Measurements from ENCODE around the gene MRPS6.
A peak's percentile ranks its signal among the peaks of the same experiment; 100 is the strongest.

The MRPS6 gene

GRCh38 chr21:34123609-34124008 lies 50.2 kb downstream of the MRPS6 start:
- Histone ChIP-seq H3K9me3 (ENCODE audit: control extremely low read depth in 1 of 5, control insufficient read depth in 4 of 5, insufficient read depth in 2 of 5, low read depth in 1 of 5, low read length in 4 of 5) (no peaks in the 10 kb centered on the region), H3K4me1 (ENCODE audit: control extremely low read depth in 1 of 4, control insufficient read depth in 4 of 4, insufficient read depth in 4 of 4, low read length in 3 of 4) (no peaks in the 10 kb centered on the region), H3K27ac (ENCODE audit: insufficient read depth in 1 of 2, low read depth in 1 of 2, low read length in 2 of 2, poor library complexity in 1 of 2, severe bottlenecking in 2 of 2) (no peak overlapping the region), H3K36me3 (ENCODE audit: control insufficient read depth in 4 of 4, insufficient read depth in 4 of 4, low read length in 3 of 4) (peaks cover 2 to 26% (median 23%) of the 10 kb centered on the region in 4 experiments), H3K27me3 (replicated peaks in 2 of 5; ENCODE audit: control insufficient read depth in 4 of 5, insufficient read depth in 5 of 5, low read length in 4 of 5) (no peaks in the 10 kb centered on the region), H3K4me3 (ENCODE audit: control insufficient read depth in 1 of 7, extremely low read depth in 1 of 7, insufficient read depth in 4 of 7, low read depth in 2 of 7, low read length in 6 of 7) (no peak overlapping the region)
- POLR2A ChIA-PET, result no interaction called here
- 97% methylated on average over 7 of the region's 8 CpGs for whole genome bisulfite sequencing (ENCODE audit: insufficient coverage)
- CTCF ChIA-PET, result interaction anchor here (0.6 kb wide), 1 partner anchor 25 kb away, joined by 3 read pairs; no protein-coding TSS in a partner anchor
- no peak for DNase-seq

GRCh38 chr21:34126269-34126668 lies 52.9 kb downstream of the MRPS6 start:
- H3K9me3 ChIP-seq (ENCODE audit: control extremely low read depth in 1 of 5, control insufficient read depth in 4 of 5, insufficient read depth in 2 of 5, low read depth in 1 of 5, low read length in 4 of 5), result no peaks in the 10 kb centered on the region
- no peaks in the 10 kb centered on the region for H3K27me3 ChIP-seq (replicated peaks in 2 of 5; ENCODE audit: control insufficient read depth in 4 of 5, insufficient read depth in 5 of 5, low read length in 4 of 5)
- H3K27ac ChIP-seq (ENCODE audit: insufficient read depth in 1 of 2, low read depth in 1 of 2, low read length in 2 of 2, poor library complexity in 1 of 2, severe bottlenecking in 2 of 2), result no peak overlapping the region
- ChIA-PET CTCF (no interaction called here), POLR2A (no interaction called here)
- 98% methylated on average over 10 of the region's 10 CpGs for WGBS (ENCODE audit: insufficient coverage)
- peaks cover 0 to 2% (median 0%) of the 10 kb centered on the region in 4 experiments for H3K4me1 ChIP-seq (ENCODE audit: control extremely low read depth in 1 of 4, control insufficient read depth in 4 of 4, insufficient read depth in 4 of 4, low read length in 3 of 4)
- DNase-seq, result no peak
- H3K4me3 ChIP-seq (ENCODE audit: control insufficient read depth in 1 of 7, extremely low read depth in 1 of 7, insufficient read depth in 4 of 7, low read depth in 2 of 7, low read length in 6 of 7), result no peak overlapping the region
- peaks cover 2 to 34% (median 22%) of the 10 kb centered on the region in 4 experiments for H3K36me3 ChIP-seq (ENCODE audit: control insufficient read depth in 4 of 4, insufficient read depth in 4 of 4, low read length in 3 of 4)

GRCh38 chr21:34126691-34127090 lies 53.3 kb downstream of the MRPS6 start:
- Histone ChIP-seq H3K27ac (ENCODE audit: insufficient read depth in 1 of 2, low read depth in 1 of 2, low read length in 2 of 2, poor library complexity in 1 of 2, severe bottlenecking in 2 of 2) (no peak overlapping the region), H3K9me3 (ENCODE audit: control extremely low read depth in 1 of 5, control insufficient read depth in 4 of 5, insufficient read depth in 2 of 5, low read depth in 1 of 5, low read length in 4 of 5) (no peaks in the 10 kb centered on the region), H3K36me3 (ENCODE audit: control insufficient read depth in 4 of 4, insufficient read depth in 4 of 4, low read length in 3 of 4) (peaks cover 2 to 35% (median 22%) of the 10 kb centered on the region in 4 experiments), H3K27me3 (replicated peaks in 2 of 5; ENCODE audit: control insufficient read depth in 4 of 5, insufficient read depth in 5 of 5, low read length in 4 of 5) (no peaks in the 10 kb centered on the region), H3K4me3 (ENCODE audit: control insufficient read depth in 1 of 7, extremely low read depth in 1 of 7, insufficient read depth in 4 of 7, low read depth in 2 of 7, low read length in 6 of 7) (no peak overlapping the region), H3K4me1 (ENCODE audit: control extremely low read depth in 1 of 4, control insufficient read depth in 4 of 4, insufficient read depth in 4 of 4, low read length in 3 of 4) (peaks cover 0 to 2% (median 0%) of the 10 kb centered on the region in 4 experiments)
- WGBS (ENCODE audit: insufficient coverage), result 100% methylated on average over 5 of the region's 5 CpGs
- no peak for DNase-seq
- CTCF ChIA-PET, result no interaction called here
- POLR2A ChIA-PET, result no interaction called here

GRCh38 chr21:34128124-34128523 lies 54.7 kb downstream of the MRPS6 start:
- H3K27ac ChIP-seq (ENCODE audit: insufficient read depth in 1 of 2, low read depth in 1 of 2, low read length in 2 of 2, poor library complexity in 1 of 2, severe bottlenecking in 2 of 2), result no peak overlapping the region
- 93% methylated on average over 3 of the region's 6 CpGs for WGBS (ENCODE audit: insufficient coverage)
- H3K36me3 ChIP-seq (ENCODE audit: control insufficient read depth in 4 of 4, insufficient read depth in 4 of 4, low read length in 3 of 4), result peaks cover 2 to 41% (median 22%) of the 10 kb centered on the region in 4 experiments
- H3K4me1 ChIP-seq (ENCODE audit: control extremely low read depth in 1 of 4, control insufficient read depth in 4 of 4, insufficient read depth in 4 of 4, low read length in 3 of 4), result peaks cover 0 to 3% (median 1%) of the 10 kb centered on the region in 4 experiments
- H3K9me3 ChIP-seq (ENCODE audit: control extremely low read depth in 1 of 5, control insufficient read depth in 4 of 5, insufficient read depth in 2 of 5, low read depth in 1 of 5, low read length in 4 of 5), result no peaks in the 10 kb centered on the region
- no peak overlapping the region for H3K4me3 ChIP-seq (ENCODE audit: control insufficient read depth in 1 of 7, extremely low read depth in 1 of 7, insufficient read depth in 4 of 7, low read depth in 2 of 7, low read length in 6 of 7)
- H3K27me3 ChIP-seq (replicated peaks in 2 of 5; ENCODE audit: control insufficient read depth in 4 of 5, insufficient read depth in 5 of 5, low read length in 4 of 5), result no peaks in the 10 kb centered on the region
- ChIA-PET POLR2A (no interaction called here), CTCF (interaction anchor here (1.1 to 1.5 kb wide), 2 partner anchors 21 to 74 kb away, joined by 3 to 4 read pairs; no protein-coding TSS in a partner anchor)
- DNase-seq, result no peak

GRCh38 chr21:34128674-34129038 lies 55.3 kb downstream of the MRPS6 start:
- Histone ChIP-seq H3K9me3 (ENCODE audit: control extremely low read depth in 1 of 5, control insufficient read depth in 4 of 5, insufficient read depth in 2 of 5, low read depth in 1 of 5, low read length in 4 of 5) (no peaks in the 10 kb centered on the region), H3K27me3 (replicated peaks in 2 of 5; ENCODE audit: control insufficient read depth in 4 of 5, insufficient read depth in 5 of 5, low read length in 4 of 5) (no peaks in the 10 kb centered on the region), H3K36me3 (ENCODE audit: control insufficient read depth in 4 of 4, insufficient read depth in 4 of 4, low read length in 3 of 4) (peaks cover 2 to 41% (median 24%) of the 10 kb centered on the region in 4 experiments), H3K4me3 (ENCODE audit: control insufficient read depth in 1 of 7, extremely low read depth in 1 of 7, insufficient read depth in 4 of 7, low read depth in 2 of 7, low read length in 6 of 7) (no peak overlapping the region), H3K27ac (ENCODE audit: insufficient read depth in 1 of 2, low read depth in 1 of 2, low read length in 2 of 2, poor library complexity in 1 of 2, severe bottlenecking in 2 of 2) (no peak overlapping the region), H3K4me1 (ENCODE audit: control extremely low read depth in 1 of 4, control insufficient read depth in 4 of 4, insufficient read depth in 4 of 4, low read length in 3 of 4) (peaks cover 0 to 3% (median 1%) of the 10 kb centered on the region in 4 experiments)
- POLR2A ChIA-PET, result no interaction called here
- no CpG with 5 or more reads among the region's 3 CpGs for WGBS (ENCODE audit: insufficient coverage)
- CTCF ChIA-PET, result interaction anchor here (1.1 to 1.5 kb wide), 2 partner anchors 20 to 74 kb away, joined by 3 to 4 read pairs; no protein-coding TSS in a partner anchor
- no peak for DNase-seq

GRCh38 chr21:34129039-34129891 lies 55.9 kb downstream of the MRPS6 start:
- no peak overlapping the region for H3K4me3 ChIP-seq (ENCODE audit: control insufficient read depth in 1 of 7, extremely low read depth in 1 of 7, insufficient read depth in 4 of 7, low read depth in 2 of 7, low read length in 6 of 7)
- peaks cover 0 to 3% (median 1%) of the 10 kb centered on the region in 4 experiments for H3K4me1 ChIP-seq (ENCODE audit: control extremely low read depth in 1 of 4, control insufficient read depth in 4 of 4, insufficient read depth in 4 of 4, low read length in 3 of 4)
- ChIA-PET POLR2A (no interaction called here), CTCF (interaction anchor here (0.9 to 1.5 kb wide), 5 partner anchors 9 to 206 kb away, joined by 3 to 4 read pairs (median 3); no protein-coding TSS in a partner anchor)
- H3K36me3 ChIP-seq (ENCODE audit: control insufficient read depth in 4 of 4, insufficient read depth in 4 of 4, low read length in 3 of 4), result peaks cover 4 to 42% (median 26%) of the 10 kb centered on the region in 4 experiments
- peak; percentile 14 to 56 (median 47) for DNase-seq
- no peak overlapping the region for H3K27ac ChIP-seq (ENCODE audit: insufficient read depth in 1 of 2, low read depth in 1 of 2, low read length in 2 of 2, poor library complexity in 1 of 2, severe bottlenecking in 2 of 2)
- no peaks in the 10 kb centered on the region for H3K27me3 ChIP-seq (replicated peaks in 2 of 5; ENCODE audit: control insufficient read depth in 4 of 5, insufficient read depth in 5 of 5, low read length in 4 of 5)
- no peaks in the 10 kb centered on the region for H3K9me3 ChIP-seq (ENCODE audit: control extremely low read depth in 1 of 5, control insufficient read depth in 4 of 5, insufficient read depth in 2 of 5, low read depth in 1 of 5, low read length in 4 of 5)
- 74% methylated on average over 17 of the region's 17 CpGs for WGBS (ENCODE audit: insufficient coverage)

Data from common myeloid progenitor, CD34-positive (primary cell).